SU-DHL-6 (cell line): ENCODE results near the gene OR7G2.
"Not testable (repeated sequence)": the region's sequence is repeated elsewhere in the genome, so short reads cannot be mapped to it uniquely, and the experiment has no call there.

Experiments used
- H2AFZ ChIP-seq: fragments of 200-600 bp; sonication (generic); 2 replicates; pipeline ENCODE4 v1.6.1; 2014; ENCODE audit warnings: low read depth, mild to moderate bottlenecking, moderate library complexity, mixed read lengths, antibody characterized with exemption, low read length; ENCODE audit not compliant: severe bottlenecking
- H3F3A ChIP-seq: fragments of 200-600 bp; shearing (Covaris generic); 2 replicates; pipeline ENCODE4 v1.6.0; 2016; ENCODE audit warnings: antibody characterized with exemption, mild to moderate bottlenecking; ENCODE audit not compliant: insufficient read depth
- H3K27ac ChIP-seq: fragments of 200-600 bp; sonication (generic); 2 replicates; pipeline ENCODE4 v1.5.1; 2016; ENCODE audit warnings: low read depth, mild to moderate bottlenecking, low read length, moderate library complexity, mixed read lengths
- H3K27me3 ChIP-seq: fragments of 200-600 bp; sonication (generic), shearing (Covaris generic); 2 replicates; pipeline ENCODE4 v1.6.0; 2014; ENCODE audit warnings: mild to moderate bottlenecking, low read length
- H3K36me3 ChIP-seq: fragments of 200-600 bp; sonication (generic); 2 replicates; pipeline ENCODE4 v1.6.1; 2014; ENCODE audit warnings: mild to moderate bottlenecking, low read length, mixed read lengths
- H3K4me2 ChIP-seq: fragments of 300-600, 200-600 bp; shearing (Covaris generic), sonication (generic); 2 replicates; pipeline ENCODE4 v1.6.0; 2014; ENCODE audit warnings: low read length, low read depth, mild to moderate bottlenecking; ENCODE audit not compliant: poor library complexity, severe bottlenecking
- H3K4me3 ChIP-seq: fragments of 200-600 bp; sonication (generic); 2 replicates; pipeline ENCODE4 v1.5.1; 2014; ENCODE audit warnings: antibody characterized with exemption, low read length, mild to moderate bottlenecking, mixed read lengths; ENCODE audit not compliant: insufficient read depth, poor library complexity, severe bottlenecking
- H3K79me2 ChIP-seq: fragments of 200-600 bp; sonication (generic); 2 replicates; pipeline ENCODE4 v1.6.1; 2014; ENCODE audit warnings: mild to moderate bottlenecking, low read length, moderate library complexity; ENCODE audit not compliant: insufficient read depth
- H3K9ac ChIP-seq: fragments of 200-600 bp; sonication (generic); 2 replicates; pipeline ENCODE4 v1.7.0; 2014; ENCODE audit warnings: mild to moderate bottlenecking, low read length
- H3K9me2 ChIP-seq: fragments of 200-600 bp; sonication (generic); replicated peaks from 2 replicates; pipeline ENCODE4 v1.6.1; 2014; ENCODE audit warnings: low read length; ENCODE audit not compliant: insufficient read depth
- H3K9me3 ChIP-seq: fragments of 200-600 bp; sonication (generic); 2 replicates; pipeline ENCODE4 v1.6.1; 2014; ENCODE audit warnings: low read length, mixed read lengths; ENCODE audit not compliant: insufficient read depth
- H4K20me1 ChIP-seq: fragments of 200-600 bp; sonication (generic); 2 replicates; pipeline ENCODE4 v1.6.1; 2014; ENCODE audit warnings: low read depth, mild to moderate bottlenecking, antibody characterized with exemption, low read length, moderate library complexity, mixed read lengths
- EZH2phosphoT487 ChIP-seq: fragments of 200-600 bp; sonication (generic), shearing (Covaris generic); conservative IDR thresholded peaks from 2 replicates; pipeline ENCODE4 v1.6.1; 2018; ENCODE audit warnings: mild to moderate bottlenecking, antibody characterized with exemption, low read length, moderate library complexity, mixed read lengths
- TF ChIP-seq, protein P1 (sequence below): fragments of 200-600 bp; sonication (generic); IDR thresholded peaks from one replicate; pipeline ENCODE4 v1.5.1; 2017; ENCODE audit warnings: antibody characterized with exemption, mild to moderate bottlenecking, low read length, moderate library complexity; ENCODE audit not compliant: insufficient read depth, poor library complexity, severe bottlenecking

OR7G2 gene

DNA sequence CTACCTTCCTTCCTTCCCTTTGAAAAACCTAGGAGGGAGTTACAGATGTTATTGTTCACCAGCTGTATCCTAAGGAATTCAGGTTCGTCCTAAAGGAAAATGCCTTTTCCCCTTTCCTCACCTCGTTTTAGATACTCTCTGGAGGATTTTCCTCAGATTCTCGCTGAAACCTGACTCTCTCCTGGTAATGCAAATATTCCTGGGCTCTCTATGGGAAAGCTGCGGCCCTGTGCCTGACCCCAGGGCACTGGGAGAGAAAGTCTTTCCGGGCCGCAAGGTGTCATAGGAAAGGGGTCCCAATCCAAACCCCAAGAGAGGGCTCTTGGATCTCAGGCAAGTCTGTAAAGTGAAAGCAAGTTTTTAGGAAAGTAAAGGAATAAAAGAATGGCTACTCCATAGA lies 33.5 kb downstream of the OR7G2 start:
- Histone ChIP-seq H2AFZ (no peak overlapping the region), H3K79me2 (no peaks in the 10 kb centered on the region), H3F3A (no peaks in the 10 kb centered on the region), H3K9ac (no peak overlapping the region), H3K9me3 (no peaks in the 10 kb centered on the region), H3K4me2 (no peak overlapping the region), H4K20me1 (no peaks in the 10 kb centered on the region), H3K27me3 (no peaks in the 10 kb centered on the region), H3K27ac (no peak overlapping the region), H3K4me3 (no peak overlapping the region), H3K9me2 (no peaks in the 10 kb centered on the region), H3K36me3 (no peaks in the 10 kb centered on the region)
- TF ChIP-seq EZH2phosphoT487 = no peak
- TF ChIP-seq, protein P1, sequence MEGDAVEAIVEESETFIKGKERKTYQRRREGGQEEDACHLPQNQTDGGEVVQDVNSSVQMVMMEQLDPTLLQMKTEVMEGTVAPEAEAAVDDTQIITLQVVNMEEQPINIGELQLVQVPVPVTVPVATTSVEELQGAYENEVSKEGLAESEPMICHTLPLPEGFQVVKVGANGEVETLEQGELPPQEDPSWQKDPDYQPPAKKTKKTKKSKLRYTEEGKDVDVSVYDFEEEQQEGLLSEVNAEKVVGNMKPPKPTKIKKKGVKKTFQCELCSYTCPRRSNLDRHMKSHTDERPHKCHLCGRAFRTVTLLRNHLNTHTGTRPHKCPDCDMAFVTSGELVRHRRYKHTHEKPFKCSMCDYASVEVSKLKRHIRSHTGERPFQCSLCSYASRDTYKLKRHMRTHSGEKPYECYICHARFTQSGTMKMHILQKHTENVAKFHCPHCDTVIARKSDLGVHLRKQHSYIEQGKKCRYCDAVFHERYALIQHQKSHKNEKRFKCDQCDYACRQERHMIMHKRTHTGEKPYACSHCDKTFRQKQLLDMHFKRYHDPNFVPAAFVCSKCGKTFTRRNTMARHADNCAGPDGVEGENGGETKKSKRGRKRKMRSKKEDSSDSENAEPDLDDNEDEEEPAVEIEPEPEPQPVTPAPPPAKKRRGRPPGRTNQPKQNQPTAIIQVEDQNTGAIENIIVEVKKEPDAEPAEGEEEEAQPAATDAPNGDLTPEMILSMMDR = no peak

DNA sequence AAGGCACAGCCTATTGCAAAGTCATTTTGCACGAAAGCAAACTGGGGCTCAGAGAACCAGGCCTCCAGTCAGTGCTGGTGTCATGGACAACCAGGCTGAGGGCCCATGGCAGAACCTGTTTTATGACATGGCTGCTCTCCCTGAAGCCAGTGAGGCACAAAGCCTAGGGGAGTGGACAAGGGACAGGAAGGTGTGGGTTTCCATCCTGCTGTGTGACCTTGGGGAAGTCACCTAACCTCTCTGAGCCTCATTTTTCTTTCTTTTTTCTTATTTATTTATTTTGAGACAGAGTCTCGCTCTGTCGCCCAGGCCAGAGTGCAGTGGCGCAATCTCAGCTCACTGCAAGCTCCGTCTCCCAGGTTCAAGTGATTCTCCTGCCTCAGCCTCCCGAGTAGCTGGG lies 35.6 kb downstream of the OR7G2 start:
- not testable (repeated sequence) for H3K27ac ChIP-seq, H3K4me3 ChIP-seq, H3F3A ChIP-seq, H3K4me2 ChIP-seq, H2AFZ ChIP-seq, H3K9me3 ChIP-seq, H3K9me2 ChIP-seq, H4K20me1 ChIP-seq, H3K36me3 ChIP-seq, H3K27me3 ChIP-seq, H3K9ac ChIP-seq, H3K79me2 ChIP-seq

DNA sequence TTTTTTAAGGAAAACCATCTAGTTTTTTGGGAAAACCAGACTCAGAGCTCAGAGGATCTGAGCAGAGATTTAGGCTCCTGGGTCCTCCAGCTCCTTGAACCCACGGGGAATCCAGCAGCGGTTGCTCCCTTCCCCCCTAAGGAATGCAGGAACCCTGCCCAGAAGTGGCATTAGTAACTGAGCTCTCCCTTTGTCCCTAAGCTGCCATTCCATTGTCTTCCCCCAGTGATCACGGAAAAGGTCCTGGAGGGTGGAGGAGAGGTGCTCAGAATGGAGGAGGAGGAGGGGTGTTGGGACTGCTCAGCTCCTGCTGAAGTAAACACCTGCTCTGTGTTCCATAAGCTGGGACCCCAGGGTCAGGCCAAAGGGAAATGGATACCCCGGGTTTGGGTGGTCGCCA lies 37.2 kb downstream of the OR7G2 start:
- Histone ChIP-seq H3K4me3 (no peak overlapping the region), H3K27me3 (no peaks in the 10 kb centered on the region), H4K20me1 (no peaks in the 10 kb centered on the region), H3K36me3 (no peaks in the 10 kb centered on the region), H3K9ac (no peak overlapping the region), H2AFZ (no peak overlapping the region), H3K9me2 (no peaks in the 10 kb centered on the region), H3F3A (no peaks in the 10 kb centered on the region), H3K4me2 (no peak overlapping the region), H3K9me3 (no peaks in the 10 kb centered on the region), H3K79me2 (no peaks in the 10 kb centered on the region), H3K27ac (no peak overlapping the region)
- TF ChIP-seq, protein P1 = no peak
- TF ChIP-seq EZH2phosphoT487 = no peak

DNA sequence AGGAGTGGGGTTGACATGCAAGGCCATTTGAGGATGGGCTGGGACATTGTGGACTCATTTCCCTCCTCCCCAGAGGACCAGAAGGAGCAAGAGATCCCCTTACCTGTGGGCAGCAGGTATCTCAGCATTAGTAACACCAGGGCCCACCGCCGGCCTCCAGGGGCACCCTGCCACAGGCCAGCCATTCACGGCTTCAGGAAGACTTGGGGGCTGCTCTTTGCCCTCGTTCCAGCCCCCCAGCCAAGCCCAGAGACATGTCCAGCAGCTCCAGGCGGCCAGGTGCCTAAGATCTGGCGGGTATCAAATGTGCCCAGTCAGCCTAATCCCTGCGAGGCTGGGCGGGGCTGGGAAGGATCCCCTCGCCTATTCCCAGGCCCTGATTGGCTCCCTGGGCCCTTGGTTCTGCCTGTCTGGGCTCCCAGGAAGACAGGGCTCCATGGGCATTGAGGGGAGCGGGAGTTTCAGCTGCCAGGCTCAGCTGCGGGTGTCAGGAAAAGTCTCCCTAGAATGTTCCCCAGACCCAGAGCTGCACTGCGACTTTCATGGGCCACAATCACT lies 41.7 kb downstream of the OR7G2 start:
- Histone ChIP-seq H3K79me2 (no peaks in the 10 kb centered on the region), H3K9me2 (no peaks in the 10 kb centered on the region), H3K27me3 (no peaks in the 10 kb centered on the region), H3K27ac (no peak overlapping the region), H3K9ac (no peak overlapping the region), H4K20me1 (no peaks in the 10 kb centered on the region), H3F3A (no peaks in the 10 kb centered on the region), H3K36me3 (no peaks in the 10 kb centered on the region), H3K4me2 (no peak overlapping the region), H3K9me3 (no peaks in the 10 kb centered on the region), H3K4me3 (no peak overlapping the region), H2AFZ (no peak overlapping the region)
- TF ChIP-seq EZH2phosphoT487 = no peak
- TF ChIP-seq, protein P1 = no peak
